HepG2 (cell line): ENCODE measurements around the gene UBE2D4. TPM values are rescaled to one million over a fixed set of nuclear protein-coding genes. Genes with fewer than 3 reads are reported as not detected.

Experiments used
- ATAC-seq: fragments of 200-7000 bp; cut with Tn5 transposase; 3 replicates; pipeline ENCODE4 v1.9.1; 2020; ENCODE audit warnings: mild to moderate bottlenecking, moderate library complexity
- BruUV-seq: library from RNA; stranded (reverse); fragments of 400-500 nt; replicated peaks from 2 replicates; lab custom pipeline; 2021; lab: Mats Ljungman, UMichigan
- CTCF ChIA-PET: fragments of 300-600 bp; formaldehyde crosslinking; extraction: SDS; loops from one replicate; lab custom pipeline; 2021; ENCODE audit warnings: low total read pairs, inconsistent platforms, low intra/inter-chr PET ratio; lab: Yijun Ruan, JAX
- POLR2A ChIA-PET: fragments of 350-600 bp; sonication (Branson Sonifier 250); formaldehyde crosslinking; loops from one replicate; lab custom pipeline; 2020; ENCODE audit warnings: antibody characterized with exemption, inconsistent platforms; lab: Yijun Ruan, JAX
- DNase-seq: peaks from one replicate; pipeline ENCODE4 v3.0.0-alpha.2; 2015; ENCODE audit warnings: low spot score
- FAIRE-seq: peaks from 3 replicates; lab custom pipeline; 2011; peaks lifted over from hg19 to GRCh38; lab: Jason Lieb, UNC
- H2AFZ ChIP-seq: one replicate; pipeline ENCODE4 v1.6.1; 2011; ENCODE audit warnings: low read length, inconsistent platforms
- H3K27ac ChIP-seq: fragments of 300-600 bp; 3 replicates; pipeline ENCODE4 v1.8.0; 2011; ENCODE audit warnings: mixed run types, mild to moderate bottlenecking, mixed read lengths, low read length, inconsistent platforms; ENCODE audit not compliant: insufficient read depth; ENCODE audit errors: extremely low read length
- H3K27me3 ChIP-seq, 2 experiments: fragments of 200-600 bp in 1 of 2; 2 replicates in 1 of 2; 3 replicates in 1 of 2; pipeline versions ENCODE4 v1.6.0 to v1.8.0; 2011; ENCODE audit warnings: low read length in 2 of 2, mild to moderate bottlenecking in 2 of 2, moderate library complexity in 2 of 2, inconsistent platforms in 1 of 2; ENCODE audit not compliant: insufficient read depth in 2 of 2, control insufficient read depth in 1 of 2
- H3K36me3 ChIP-seq, 2 experiments: fragments of 200-600 bp in 1 of 2; replicated peaks in 1 of 2; 2 replicates in 1 of 2; 3 replicates in 1 of 2; pipeline versions ENCODE4 v1.5.1 to v1.8.0; 2011; ENCODE audit warnings: low read length in 2 of 2, inconsistent platforms in 1 of 2; ENCODE audit not compliant: insufficient read depth in 2 of 2, control insufficient read depth in 1 of 2
- H3K4me1 ChIP-seq: 2 replicates; pipeline ENCODE4 v1.5.1; 2012; ENCODE audit warnings: low read length, inconsistent platforms; ENCODE audit not compliant: insufficient read depth
- H3K4me2 ChIP-seq: 2 replicates; pipeline ENCODE4 v1.6.0; 2011; ENCODE audit warnings: low read depth, low read length, inconsistent platforms
- H3K4me3 ChIP-seq, 3 experiments: fragments of 200-600 bp in 1 of 3; sonication (generic), shearing (Covaris generic) in 1 of 3; replicated peaks in 1 of 3; 2 replicates each; pipeline ENCODE4 v1.5.1; 2011 to 2016; ENCODE audit warnings: low read length in 3 of 3, inconsistent platforms in 2 of 3, low read depth in 2 of 3, mild to moderate bottlenecking in 2 of 3, control low read depth in 1 of 3, mixed read lengths in 1 of 3; ENCODE audit not compliant: insufficient read depth in 1 of 3
- H3K79me2 ChIP-seq: one replicate; pipeline ENCODE4 v1.6.1; 2011; ENCODE audit warnings: low read length, inconsistent platforms; ENCODE audit not compliant: insufficient read depth
- H3K9ac ChIP-seq: 2 replicates; pipeline ENCODE4 v1.6.0; 2011; ENCODE audit warnings: mild to moderate bottlenecking, low read depth, low read length, inconsistent platforms; ENCODE audit not compliant: insufficient read depth
- H3K9me3 ChIP-seq: 2 replicates; pipeline ENCODE4 v1.5.1; 2012; ENCODE audit warnings: mild to moderate bottlenecking, low read length
- H4K20me1 ChIP-seq: 2 replicates; pipeline ENCODE4 v1.6.0; 2011; ENCODE audit warnings: inconsistent platforms, mild to moderate bottlenecking, low read length, moderate library complexity; ENCODE audit not compliant: insufficient read depth
- CERS6 ChIP-seq: sonication (generic); formaldehyde crosslinking; IDR thresholded peaks from 2 replicates; pipeline ENCODE4 v1.5.0; 2020; ENCODE audit warnings: missing genetic modification reagents
- CHCHD3 ChIP-seq: sonication (generic); formaldehyde crosslinking; IDR thresholded peaks from 2 replicates; pipeline ENCODE4 v1.8.0; 2022; ENCODE audit warnings: mild to moderate bottlenecking, missing genetic modification reagents, moderate library complexity
- GMEB2 ChIP-seq: IDR thresholded peaks from 2 replicates; pipeline ENCODE4 v1.6.1; 2016; ENCODE audit warnings: missing biosample characterization, missing genetic modification reagents, low read depth
- JUND ChIP-seq: sonication (generic); formaldehyde crosslinking; IDR thresholded peaks from 2 replicates; pipeline ENCODE4 v1.8.0; 2022; ENCODE audit warnings: mild to moderate bottlenecking, missing genetic modification reagents
- MEIS1 ChIP-seq: sonication (generic); formaldehyde crosslinking; IDR thresholded peaks from 2 replicates; pipeline ENCODE4 v1.9.0; 2021; ENCODE audit warnings: mild to moderate bottlenecking, missing genetic modification reagents, moderate library complexity, borderline replicate concordance
- NFRKB ChIP-seq: fragments of 450-650 bp; IDR thresholded peaks from 2 replicates; pipeline ENCODE4 v1.6.1; 2017
- NFYB ChIP-seq: sonication (generic); formaldehyde crosslinking; IDR thresholded peaks from 2 replicates; pipeline ENCODE4 v1.4.0; 2020; ENCODE audit warnings: missing genetic modification reagents
- NRL ChIP-seq: sonication (generic); formaldehyde crosslinking; IDR thresholded peaks from 2 replicates; pipeline ENCODE4 v1.5.0; 2020; ENCODE audit warnings: missing genetic modification reagents, mild to moderate bottlenecking, moderate library complexity, borderline replicate concordance
- SNAPC2 ChIP-seq: sonication (generic); formaldehyde crosslinking; IDR thresholded peaks from 2 replicates; pipeline ENCODE4 v1.8.1; 2022; ENCODE audit warnings: mild to moderate bottlenecking, missing genetic modification reagents
- SP5 ChIP-seq: IDR thresholded peaks from 2 replicates; pipeline ENCODE4 v1.6.1; 2016; ENCODE audit warnings: low read depth, borderline replicate concordance
- TGIF2 ChIP-seq: IDR thresholded peaks from 2 replicates; pipeline ENCODE4 v1.6.1; 2016; ENCODE audit warnings: control low read depth, missing compliant biosample characterization
- ZBTB21 ChIP-seq: sonication (generic); formaldehyde crosslinking; IDR thresholded peaks from 2 replicates; pipeline ENCODE4 v1.4.0; 2020; ENCODE audit warnings: missing genetic modification reagents
- ZFP36L2 ChIP-seq: sonication (generic); formaldehyde crosslinking; IDR thresholded peaks from 2 replicates; pipeline ENCODE4 v1.4.0; 2020; ENCODE audit warnings: missing genetic modification reagents
- ZFP90 ChIP-seq: sonication (generic); formaldehyde crosslinking; IDR thresholded peaks from 2 replicates; pipeline ENCODE4 v1.8.0; 2022; ENCODE audit warnings: missing genetic modification reagents, mild to moderate bottlenecking, inconsistent platforms, borderline replicate concordance
- ZIK1 ChIP-seq: sonication (generic); formaldehyde crosslinking; IDR thresholded peaks from 2 replicates; pipeline ENCODE4 v1.5.0; 2020; ENCODE audit warnings: mild to moderate bottlenecking, low read depth, missing genetic modification reagents, borderline replicate concordance
- ZNF326 ChIP-seq: sonication (generic); formaldehyde crosslinking; IDR thresholded peaks from 2 replicates; pipeline ENCODE4 v1.4.0; 2020; ENCODE audit warnings: missing genetic modification reagents, borderline replicate concordance
- ZNF432 ChIP-seq: sonication (generic); formaldehyde crosslinking; IDR thresholded peaks from 2 replicates; pipeline ENCODE4 v1.5.0; 2020; ENCODE audit warnings: missing genetic modification reagents, mild to moderate bottlenecking, borderline replicate concordance
- ZNF503 ChIP-seq: sonication (generic); formaldehyde crosslinking; IDR thresholded peaks from 2 replicates; pipeline ENCODE4 v1.4.0; 2020; ENCODE audit warnings: missing genetic modification reagents
- ZNF7 ChIP-seq: IDR thresholded peaks from 2 replicates; pipeline ENCODE4 v1.6.1; 2016; ENCODE audit warnings: missing biosample characterization, missing genetic modification reagents
- ZNF747 ChIP-seq: sonication (generic); formaldehyde crosslinking; IDR thresholded peaks from 2 replicates; pipeline ENCODE4 v1.8.1; 2023; ENCODE audit warnings: missing genetic modification reagents, mild to moderate bottlenecking, borderline replicate concordance
- WGBS: methylation state at CpG from one replicate; pipeline ENCODE4 v1.1.6; 2017; ENCODE audit warnings: low lambda C conversion rate; 5-methylcytosine and 5-hydroxymethylcytosine counted together
- in situ Hi-C: cut with HindIII; loops from 2 replicates; pipeline ENCODE4 v1.10.0; 2017; ENCODE audit warnings: low pct_unique_long_range_greater_than_20kb; ENCODE audit not compliant: extremely low pct_ligation_motif_present
- intact Hi-C: fragments of 100-400 bp; cut with micrococcal nuclease; formaldehyde crosslinking; loops from one replicate; pipeline ENCODE4 v1.10.0; 2022; ENCODE audit not compliant: unreplicated experiment
- polyA plus RNA-seq, 8 experiments: library from polyadenylated mRNA; depleted of rRNA in 3 of 8; stranded (reverse) in 7 of 8; unstranded in 1 of 8; fragments of >200 nt; fragmentation: Illumina TruSeq in 4 of 8; extraction: Trizol in 4 of 8; gene quantifications; 2 replicates each; pipeline versions ENCODE4 v1.2.1 to v1.2.3, GENCODE V29; 2011 to 2016; ENCODE audit warnings: low read depth in 4 of 8, missing spikeins in 1 of 8, mixed read lengths in 1 of 8; ENCODE audit not compliant: insufficient read depth in 1 of 8
- total RNA-seq, 5 experiments: library from RNA; depleted of rRNA; stranded (reverse); fragments of >200 nt; fragmentation: Illumina TruSeq; extraction: Trizol; gene quantifications; 2 replicates each; pipeline ENCODE4 v1.2.3, GENCODE V29; 2016; ENCODE audit warnings: low read depth in 1 of 5
- TF ChIP-seq, protein P1 (sequence below): sonication (generic); formaldehyde crosslinking; conservative IDR thresholded peaks from 2 replicates; pipeline ENCODE4 v1.8.0; 2022; ENCODE audit warnings: missing genetic modification reagents

UBE2D4 gene
- total and polyA plus RNA-seq, 2 of the 13 experiments (the other 11 are each of a cell fraction or from before 2014, with no cell fraction given) = 9.9 to 16.0 TPM

- no peak for DNase-seq
- no peaks in the 10 kb centered on the region for H4K20me1 ChIP-seq
- no peaks in the 10 kb centered on the region for H3K9me3 ChIP-seq
- ATAC-seq = no peak
- H3K4me2 ChIP-seq = peak overlapping the region; percentile 83
- 15% methylated on average over 5 of the region's 6 CpGs for WGBS
- intact Hi-C loops (loop anchor here (1.0 kb wide), 2 partner anchors 21 to 57 kb away; partner anchors contain the start of gene MRPS24), in situ Hi-C loops (no loop called here)
- CTCF ChIA-PET = no interaction called here
- H3K27ac ChIP-seq = peak overlapping the region; percentile 84
- peaks cover 26% of the 10 kb centered on the region for H3K4me1 ChIP-seq
- H3K27me3 ChIP-seq = no peaks in the 10 kb centered on the region
- peak overlapping the region; percentile 44 to 64 (median 64); a peak in 5 of 6 replicates for H3K4me3 ChIP-seq
- POLR2A ChIA-PET = interaction anchor here (1.4 to 1.6 kb wide), 4 partner anchors 8 to 58 kb away, joined by 4 to 21 read pairs (median 8); partner anchors contain the start of gene MRPS24
- BruUV-seq = no TSS peak
- no peaks in the 10 kb centered on the region for H3K36me3 ChIP-seq
- FAIRE-seq = no peak
- H3K79me2 ChIP-seq = peaks cover 2% of the 10 kb centered on the region
- peak overlapping the region; percentile 76 for H3K9ac ChIP-seq
- peak overlapping the region; percentile 88 for H2AFZ ChIP-seq
- TF ChIP-seq ZNF747 = peak; percentile 3; the same call in 1 of the 2 replicates
- no peak for TF ChIP-seq ZNF432 (CRISPR knock-in tag)
- TF ChIP-seq SNAPC2 (CRISPR knock-in tag) = no peak
- no peak for TF ChIP-seq GMEB2 (CRISPR knock-in tag)
- TF ChIP-seq NRL (CRISPR knock-in tag) = no peak
- no peak for TF ChIP-seq ZBTB21
- no peak for TF ChIP-seq MEIS1 (CRISPR knock-in tag)
- no peak for TF ChIP-seq SP5 (CRISPR knock-in tag)
- 0 out of 2 replicates have a peak, but pooled peaks have one; percentile 4 for TF ChIP-seq ZFP90 (CRISPR knock-in tag)
- no peak for TF ChIP-seq NFYB (CRISPR knock-in tag)
- no peak for TF ChIP-seq ZIK1
- TF ChIP-seq, protein P1, sequence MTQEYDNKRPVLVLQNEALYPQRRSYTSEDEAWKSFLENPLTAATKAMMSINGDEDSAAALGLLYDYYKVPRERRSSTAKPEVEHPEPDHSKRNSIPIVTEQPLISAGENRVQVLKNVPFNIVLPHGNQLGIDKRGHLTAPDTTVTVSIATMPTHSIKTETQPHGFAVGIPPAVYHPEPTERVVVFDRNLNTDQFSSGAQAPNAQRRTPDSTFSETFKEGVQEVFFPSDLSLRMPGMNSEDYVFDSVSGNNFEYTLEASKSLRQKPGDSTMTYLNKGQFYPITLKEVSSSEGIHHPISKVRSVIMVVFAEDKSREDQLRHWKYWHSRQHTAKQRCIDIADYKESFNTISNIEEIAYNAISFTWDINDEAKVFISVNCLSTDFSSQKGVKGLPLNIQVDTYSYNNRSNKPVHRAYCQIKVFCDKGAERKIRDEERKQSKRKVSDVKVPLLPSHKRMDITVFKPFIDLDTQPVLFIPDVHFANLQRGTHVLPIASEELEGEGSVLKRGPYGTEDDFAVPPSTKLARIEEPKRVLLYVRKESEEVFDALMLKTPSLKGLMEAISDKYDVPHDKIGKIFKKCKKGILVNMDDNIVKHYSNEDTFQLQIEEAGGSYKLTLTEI (CRISPR knock-in tag) = no peak
- no peak for TF ChIP-seq CERS6
- no peak for TF ChIP-seq ZNF326 (CRISPR knock-in tag)
- no peak for TF ChIP-seq ZFP36L2 (CRISPR knock-in tag)
- 0 out of 2 replicates have a peak, but pooled peaks have one; percentile 70 for TF ChIP-seq ZNF503 (CRISPR knock-in tag)
- no peak for TF ChIP-seq CHCHD3
- no peak for TF ChIP-seq JUND (CRISPR knock-in tag)
- no peak for TF ChIP-seq TGIF2 (CRISPR knock-in tag)
- no peak for TF ChIP-seq ZNF7 (CRISPR knock-in tag)
- TF ChIP-seq NFRKB = no peak
Measured at GRCh38 chr7:43926798-43927123, 525 bp downstream of the UBE2D4 start.
